GM15510 (cell line): ENCODE measurements around the gene TRAK2.

Experiments
- POLR2A ChIP-seq: IDR thresholded peaks from 3 replicates; pipeline ENCODE4 v1.6.1; 2011; ENCODE audit warnings: borderline replicate concordance; ENCODE audit not compliant: insufficient read length; ENCODE audit errors: extremely low read depth

Gene TRAK2

GRCh38 chr2:201451292-201452057, at the start of gene TRAK2, which contains the start of gene STRADB:
TSS of gene TRAK2 (minus strand) at chr2:201451458. CDS start at chr2:201420507, 30,951 bp downstream.
TSS of gene STRADB (plus strand) at chr2:201451740. CDS start at chr2:201454841, 3,101 bp downstream.
- peak; percentile 89 for TF ChIP-seq POLR2A

DNA sequence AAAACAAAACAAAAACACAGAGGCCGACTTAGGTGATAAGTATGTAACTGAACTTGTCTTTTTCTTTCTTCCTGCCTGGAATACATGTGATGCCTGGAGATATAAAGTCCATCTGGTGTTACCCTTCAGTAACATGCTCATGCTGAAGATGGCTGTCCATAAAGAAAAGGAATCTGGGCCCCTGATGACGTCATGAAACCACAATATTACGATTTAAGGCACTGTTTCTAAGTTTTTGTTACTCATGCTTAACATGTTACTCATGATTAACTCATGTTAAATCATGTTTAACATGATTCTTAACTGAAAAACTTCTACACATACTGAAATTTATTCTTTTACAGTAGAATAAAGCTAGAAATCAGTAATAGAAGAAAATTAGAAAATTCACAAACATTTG, 49.3 kb upstream of the TRAK2 start:
- no peak for TF ChIP-seq POLR2A

DNA sequence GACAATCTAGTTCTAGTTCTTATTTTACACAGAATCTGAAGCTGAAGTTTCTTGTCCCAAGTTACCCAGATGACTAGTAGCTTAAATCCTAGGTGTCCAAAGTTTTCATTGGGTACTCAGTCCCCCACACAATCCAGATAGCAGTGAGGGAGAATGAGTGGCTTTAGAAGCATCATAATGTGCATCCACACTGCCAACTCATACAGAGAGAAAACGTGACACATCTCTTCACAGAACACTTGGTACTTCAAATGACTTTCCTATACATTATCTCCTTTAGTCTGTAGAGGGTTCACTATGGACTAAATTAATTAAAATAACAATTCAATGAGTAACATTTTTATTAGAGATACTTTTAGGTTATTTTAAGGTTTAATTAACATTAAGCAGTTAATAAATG, 45.5 kb upstream of the TRAK2 start:
- no peak for TF ChIP-seq POLR2A

DNA sequence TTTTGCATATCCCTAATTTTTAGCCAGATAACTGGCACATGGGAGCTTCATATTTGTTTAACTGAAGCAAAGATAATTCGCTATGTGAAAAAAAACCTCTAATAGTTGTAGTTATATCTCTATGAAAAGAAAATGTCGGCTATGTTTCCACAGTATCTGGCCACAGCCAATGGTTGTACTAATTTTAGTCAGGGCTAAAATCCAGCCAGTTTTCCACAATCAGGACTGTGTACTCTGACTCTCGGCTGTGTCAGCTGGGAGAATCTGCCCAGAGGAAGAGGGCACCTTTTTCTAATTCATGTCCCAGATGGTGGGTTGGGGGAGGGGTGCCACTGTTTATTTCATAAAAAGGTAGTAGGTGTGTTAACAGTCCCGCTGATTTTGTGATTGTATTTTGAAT, 39.0 kb upstream of the TRAK2 start:
- no peak for TF ChIP-seq POLR2A

DNA sequence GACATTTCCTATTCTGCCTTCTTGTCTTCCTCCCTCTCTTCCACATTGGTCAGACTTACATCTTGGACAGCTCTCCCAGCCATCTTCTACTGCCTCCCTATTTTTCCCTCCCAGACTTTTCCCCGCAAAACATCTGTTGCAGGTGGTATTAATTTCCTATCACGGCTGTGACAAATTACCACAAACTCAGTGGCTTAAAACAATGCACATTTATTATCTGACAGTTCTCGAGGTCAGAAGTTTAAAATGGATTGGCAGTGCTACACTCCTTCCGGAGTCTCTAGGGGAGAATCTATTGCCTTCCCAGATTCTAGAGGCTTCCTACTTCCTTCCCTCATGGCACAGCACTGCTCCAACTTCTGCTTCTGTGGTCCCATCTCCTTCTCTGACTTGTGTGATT, 33.5 kb upstream of the TRAK2 start:
- no peak for TF ChIP-seq POLR2A

DNA sequence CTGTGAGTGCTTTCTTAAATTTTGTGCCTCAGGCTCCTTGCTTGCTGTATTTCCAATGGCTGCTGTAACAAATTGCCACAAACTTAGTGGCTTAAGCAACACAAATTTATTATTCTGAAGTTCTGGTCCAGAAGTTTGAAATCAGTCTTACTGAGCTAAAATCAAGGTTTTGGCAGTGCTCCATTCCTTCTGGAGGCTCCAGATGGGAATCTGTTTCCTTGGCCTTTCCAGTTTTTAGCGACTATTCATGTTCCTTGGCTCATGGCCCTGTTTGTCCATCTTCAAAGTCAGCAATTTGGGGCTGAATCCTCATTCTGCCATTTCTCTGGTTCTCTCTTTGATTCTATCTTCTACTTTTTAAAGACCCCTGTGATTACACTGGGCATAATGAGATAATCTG, 32.1 kb upstream of the TRAK2 start:
- no peak for TF ChIP-seq POLR2A

DNA sequence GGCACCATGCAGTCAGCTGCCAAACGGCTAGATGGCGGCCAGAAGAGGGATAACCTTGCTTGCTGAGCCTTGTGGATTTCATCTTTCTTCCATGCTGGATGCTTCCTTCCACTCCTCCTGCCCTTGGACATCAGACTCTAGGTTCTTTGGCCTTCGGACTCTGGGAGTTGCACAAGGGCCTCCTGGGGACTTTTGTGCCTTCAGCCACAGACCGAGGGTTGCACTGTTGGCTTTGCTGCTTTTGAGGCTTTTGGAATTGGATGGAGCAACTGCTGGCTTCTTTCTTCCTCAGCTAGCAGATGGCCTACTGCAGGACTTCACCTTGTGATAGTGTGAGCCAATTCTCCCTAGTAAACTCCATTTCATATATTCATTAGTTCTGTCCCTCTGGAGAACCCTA, 31.3 kb upstream of the TRAK2 start:
- TF ChIP-seq POLR2A = no peak

- TF ChIP-seq POLR2A = no peak
Measured at GRCh38 chr2:201472411-201472810, 21.2 kb upstream of the TRAK2 start.

DNA sequence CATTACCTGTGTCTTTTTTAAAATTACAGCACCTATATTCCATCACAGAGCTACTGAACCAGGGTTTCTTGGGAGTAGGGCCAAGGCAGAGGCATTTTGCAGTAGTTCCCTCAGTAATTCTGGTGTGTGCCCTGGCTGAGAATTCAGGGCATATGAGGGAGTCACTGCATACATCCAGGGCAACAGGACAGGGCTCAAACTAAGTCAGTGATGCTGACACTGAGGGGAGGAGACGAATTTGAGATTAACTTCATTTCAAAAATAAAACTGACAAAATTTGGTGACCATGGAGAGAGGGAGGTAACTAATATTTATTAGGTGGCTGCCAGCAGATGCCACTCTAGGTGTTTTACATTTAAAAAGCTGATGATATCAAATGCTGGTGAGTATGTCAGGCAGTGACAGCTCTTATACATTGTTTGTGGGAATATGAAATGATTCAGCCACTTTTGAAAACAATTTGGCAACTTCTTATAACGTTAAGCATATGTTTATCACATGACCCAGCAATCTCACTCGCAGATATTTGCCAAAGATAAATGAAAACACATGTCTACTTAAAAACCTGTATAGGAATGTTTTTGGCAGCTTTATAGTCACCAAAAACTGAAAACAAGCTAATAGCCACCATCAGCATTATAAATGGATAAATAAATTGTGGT, 20.6 kb upstream of the TRAK2 start:
- no peak for TF ChIP-seq POLR2A

- no peak for TF ChIP-seq POLR2A
Measured at GRCh38 chr2:201470821-201471731, 19.8 kb upstream of the TRAK2 start.

GRCh38 chr2:201467666-201468065, 16.4 kb upstream of the TRAK2 start:
- TF ChIP-seq POLR2A = no peak

DNA sequence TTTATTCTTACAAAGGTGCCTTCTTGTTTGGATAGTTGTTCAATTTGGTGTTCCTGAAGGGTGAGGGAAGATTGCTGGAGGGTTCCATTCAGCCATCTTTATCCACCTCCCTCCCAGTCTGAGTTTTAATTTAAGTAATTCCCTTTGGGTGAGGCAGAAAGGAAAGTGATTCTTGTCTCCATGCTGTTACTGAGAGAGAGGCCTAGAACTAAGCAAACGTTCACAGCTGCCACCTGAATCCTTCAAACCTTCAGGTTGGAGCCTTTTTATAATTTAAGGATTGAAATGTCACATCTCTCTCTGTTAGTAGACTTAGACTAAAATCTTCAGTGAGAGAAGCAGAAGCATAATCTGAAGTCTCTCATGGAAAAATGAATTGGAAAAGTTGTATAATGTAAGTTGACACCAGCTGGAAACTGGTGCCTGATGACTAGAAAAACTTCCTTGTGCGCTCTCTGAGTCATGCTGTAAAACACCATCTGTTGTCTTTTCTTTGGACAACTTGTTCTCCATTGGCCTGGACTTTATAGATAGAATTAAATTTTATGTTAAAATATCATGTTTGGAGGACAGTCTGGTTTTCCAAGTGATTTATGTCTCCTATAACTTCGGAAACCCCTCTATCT, 14.9 kb upstream of the TRAK2 start:
- no peak for TF ChIP-seq POLR2A

- no peak for TF ChIP-seq POLR2A
Measured at GRCh38 chr2:201465524-201465971, 14.3 kb upstream of the TRAK2 start.

DNA sequence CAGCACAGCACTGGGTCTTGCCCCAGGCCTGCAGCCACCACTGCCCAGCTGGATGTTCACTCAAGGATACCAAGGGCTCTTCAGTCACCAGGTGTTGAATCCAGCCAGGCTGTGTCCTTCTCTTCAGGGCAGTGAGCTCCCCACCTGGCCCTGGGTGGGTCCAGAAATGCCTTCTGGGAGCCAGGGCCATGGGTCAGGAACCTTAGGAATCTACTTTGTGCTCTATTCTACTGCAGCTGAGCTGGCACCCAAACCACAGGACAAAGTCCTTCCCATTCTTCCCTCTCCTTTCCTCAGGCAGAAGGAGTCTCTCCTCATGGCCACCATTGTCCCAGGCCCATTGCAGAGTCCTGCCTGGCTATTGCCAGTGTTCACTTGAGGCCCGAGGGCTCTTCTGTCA, 13.3 kb upstream of the TRAK2 start:
- TF ChIP-seq POLR2A = no peak
